Epidermal melanocyte (primary cell): Measurements from ENCODE around the gene SPATS2L.

ENCODE experiments used
- DNase-seq: peaks from one replicate; pipeline ENCODE4 v3.0.0; 2011; ENCODE audit warnings: low spot score; ENCODE audit not compliant: insufficient read length

The SPATS2L gene, protein sequence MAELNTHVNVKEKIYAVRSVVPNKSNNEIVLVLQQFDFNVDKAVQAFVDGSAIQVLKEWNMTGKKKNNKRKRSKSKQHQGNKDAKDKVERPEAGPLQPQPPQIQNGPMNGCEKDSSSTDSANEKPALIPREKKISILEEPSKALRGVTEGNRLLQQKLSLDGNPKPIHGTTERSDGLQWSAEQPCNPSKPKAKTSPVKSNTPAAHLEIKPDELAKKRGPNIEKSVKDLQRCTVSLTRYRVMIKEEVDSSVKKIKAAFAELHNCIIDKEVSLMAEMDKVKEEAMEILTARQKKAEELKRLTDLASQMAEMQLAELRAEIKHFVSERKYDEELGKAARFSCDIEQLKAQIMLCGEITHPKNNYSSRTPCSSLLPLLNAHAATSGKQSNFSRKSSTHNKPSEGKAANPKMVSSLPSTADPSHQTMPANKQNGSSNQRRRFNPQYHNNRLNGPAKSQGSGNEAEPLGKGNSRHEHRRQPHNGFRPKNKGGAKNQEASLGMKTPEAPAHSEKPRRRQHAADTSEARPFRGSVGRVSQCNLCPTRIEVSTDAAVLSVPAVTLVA

DNA sequence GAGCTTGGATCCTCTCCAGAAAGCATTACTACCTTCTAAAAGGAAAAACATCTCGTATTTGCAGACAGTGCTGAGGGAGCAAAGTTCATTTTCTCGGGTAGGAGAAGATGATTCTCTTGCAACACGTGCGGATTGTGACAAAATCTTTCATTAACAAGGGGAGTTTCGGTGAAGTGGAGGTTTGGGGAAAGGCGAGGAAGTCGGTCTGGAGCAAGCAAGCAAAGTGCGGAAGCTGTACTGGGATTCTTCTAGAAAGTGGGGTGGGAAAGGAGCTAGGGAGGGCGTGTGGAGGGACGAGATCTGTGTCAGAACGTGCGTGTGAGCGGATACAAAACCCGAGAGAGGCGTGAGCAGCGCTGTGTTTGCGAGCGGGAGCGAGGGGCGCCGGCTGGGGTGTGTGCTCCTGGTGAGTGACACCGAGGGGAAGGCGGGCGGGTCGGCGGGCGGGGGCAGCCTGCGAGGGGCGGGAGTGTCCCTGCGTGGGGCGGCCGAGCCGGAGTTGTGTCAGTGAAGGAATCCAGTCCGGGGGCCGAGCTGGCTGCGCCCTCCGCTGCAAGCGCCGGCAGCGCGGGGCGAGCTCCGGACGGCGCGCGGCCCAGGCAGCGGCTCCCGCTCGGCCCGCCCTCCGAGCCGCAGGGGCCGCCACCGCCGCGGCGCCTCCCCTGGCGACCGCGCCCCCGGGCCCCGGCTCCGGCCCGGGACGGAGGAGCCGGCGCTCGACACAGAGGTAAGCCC is at the start of gene SPATS2L:
Gene SPATS2L, plus strand, starts transcription at position 498 of the 735 bp plus-strand sequence. CDS start 82,552 bp downstream, outside the sequence.
- DNase-seq: peak; percentile 66

GRCh38 chr2:200257570-200257969 is 48.9 kb upstream of the SPATS2L start:
- no peak for DNase-seq

GRCh38 chr2:200258081-200258480 is 48.4 kb upstream of the SPATS2L start:
- no peak for DNase-seq

- no peak for DNase-seq
These were observed 47.5 kb upstream of the SPATS2L start for GRCh38 chr2:200258881-200259576.

DNA sequence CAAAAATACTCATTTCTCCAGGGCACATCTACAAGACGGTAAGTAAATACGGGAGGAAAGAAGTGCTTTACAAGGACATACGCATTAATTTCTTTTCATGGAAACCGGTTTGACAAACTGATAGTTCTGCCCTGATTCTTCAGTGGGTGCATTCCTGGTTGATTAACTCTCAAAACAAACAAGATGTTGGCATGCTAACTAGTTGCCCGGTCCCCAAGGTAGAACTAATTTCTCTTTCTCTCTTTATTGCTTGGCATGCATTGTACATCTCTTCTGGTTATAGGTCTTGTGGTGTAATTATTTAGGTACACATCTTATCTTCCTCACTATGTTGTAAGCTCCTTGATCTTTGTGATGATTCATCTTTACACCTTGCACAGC is 46.9 kb upstream of the SPATS2L start:
- DNase-seq: no peak

DNA sequence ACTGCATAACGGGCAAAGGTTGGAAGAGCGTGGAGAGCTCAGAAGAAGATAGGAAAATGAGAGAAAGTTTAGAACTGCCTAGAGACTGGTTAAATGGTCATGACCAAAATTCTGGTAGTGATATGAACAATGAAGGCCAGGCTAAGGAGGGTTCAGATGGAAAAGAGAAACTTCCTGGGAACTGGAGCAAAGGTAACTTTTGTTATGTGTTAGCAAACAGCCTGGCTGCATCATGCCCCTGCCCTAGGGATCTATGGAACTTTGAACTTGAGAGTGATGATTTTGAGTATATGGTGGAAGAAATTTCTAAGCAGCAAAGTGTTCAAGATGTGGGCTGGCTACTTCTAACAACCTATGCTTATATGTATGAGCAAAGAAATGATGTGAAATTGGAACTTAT is 44.4 kb upstream of the SPATS2L start:
- DNase-seq: no peak

DNA sequence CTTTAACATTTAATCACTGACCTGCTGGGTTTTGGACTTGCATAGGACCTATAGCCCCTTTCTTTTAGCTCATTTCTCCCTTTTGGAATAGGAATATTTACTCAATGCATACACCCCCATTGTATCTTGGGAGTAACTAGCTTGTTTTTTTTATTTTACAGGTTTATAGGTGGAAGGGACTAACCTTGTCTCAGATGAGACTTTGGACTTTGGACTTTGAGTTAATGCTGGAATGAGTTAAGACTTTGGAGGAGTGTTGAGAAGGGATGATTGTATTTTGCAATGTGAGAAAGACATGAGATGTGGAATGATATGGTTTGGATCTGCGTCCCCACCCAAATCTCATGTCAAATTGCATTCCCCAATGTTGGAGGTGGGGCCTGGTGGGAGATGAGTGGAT is 43.2 kb upstream of the SPATS2L start:
- no peak for DNase-seq

DNA sequence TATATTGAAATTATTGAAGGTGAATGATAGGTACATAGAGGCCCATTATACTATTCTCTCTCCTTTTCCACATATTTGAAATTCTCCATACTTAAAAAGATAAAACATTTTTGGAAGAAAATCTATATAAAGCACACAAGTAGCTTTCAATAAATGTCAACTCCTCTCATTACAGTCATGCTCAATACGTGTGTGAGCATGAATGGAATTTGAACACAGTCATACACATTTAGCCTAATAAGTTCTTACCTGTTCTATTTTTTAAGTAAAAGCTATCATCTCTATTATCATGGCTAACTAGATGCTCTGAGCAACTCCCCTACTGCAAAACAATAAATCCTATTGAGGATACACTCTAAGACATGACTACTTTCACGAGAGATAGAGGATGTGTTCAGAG is 41.9 kb upstream of the SPATS2L start:
- no peak for DNase-seq

DNA sequence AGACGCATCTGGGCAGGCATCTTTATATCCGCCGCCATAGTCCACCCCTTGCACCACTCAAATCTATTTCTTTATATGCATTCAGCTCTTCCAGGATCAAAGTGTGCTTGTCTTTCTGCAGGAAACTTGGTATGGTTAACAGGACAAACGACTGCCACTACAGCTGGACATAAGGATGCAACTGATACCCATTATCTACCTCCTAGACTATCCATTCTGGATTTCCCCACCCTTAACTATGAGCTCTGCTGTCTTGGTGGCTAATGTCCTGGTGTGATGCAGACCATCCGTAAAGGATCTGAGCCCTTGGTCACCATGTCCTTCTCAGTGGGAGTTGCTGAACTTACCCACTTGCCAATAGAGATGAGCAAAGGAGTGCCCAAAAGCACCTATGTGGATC is 40.1 kb upstream of the SPATS2L start:
- no peak for DNase-seq

- DNase-seq: no peak
These were observed 39.1 kb upstream of the SPATS2L start for GRCh38 chr2:200267350-200267749.

- DNase-seq: no peak
These were observed 35.8 kb upstream of the SPATS2L start for GRCh38 chr2:200270732-200271131.

- no peak for DNase-seq
These were observed 34.2 kb upstream of the SPATS2L start for GRCh38 chr2:200272320-200272719.

DNA sequence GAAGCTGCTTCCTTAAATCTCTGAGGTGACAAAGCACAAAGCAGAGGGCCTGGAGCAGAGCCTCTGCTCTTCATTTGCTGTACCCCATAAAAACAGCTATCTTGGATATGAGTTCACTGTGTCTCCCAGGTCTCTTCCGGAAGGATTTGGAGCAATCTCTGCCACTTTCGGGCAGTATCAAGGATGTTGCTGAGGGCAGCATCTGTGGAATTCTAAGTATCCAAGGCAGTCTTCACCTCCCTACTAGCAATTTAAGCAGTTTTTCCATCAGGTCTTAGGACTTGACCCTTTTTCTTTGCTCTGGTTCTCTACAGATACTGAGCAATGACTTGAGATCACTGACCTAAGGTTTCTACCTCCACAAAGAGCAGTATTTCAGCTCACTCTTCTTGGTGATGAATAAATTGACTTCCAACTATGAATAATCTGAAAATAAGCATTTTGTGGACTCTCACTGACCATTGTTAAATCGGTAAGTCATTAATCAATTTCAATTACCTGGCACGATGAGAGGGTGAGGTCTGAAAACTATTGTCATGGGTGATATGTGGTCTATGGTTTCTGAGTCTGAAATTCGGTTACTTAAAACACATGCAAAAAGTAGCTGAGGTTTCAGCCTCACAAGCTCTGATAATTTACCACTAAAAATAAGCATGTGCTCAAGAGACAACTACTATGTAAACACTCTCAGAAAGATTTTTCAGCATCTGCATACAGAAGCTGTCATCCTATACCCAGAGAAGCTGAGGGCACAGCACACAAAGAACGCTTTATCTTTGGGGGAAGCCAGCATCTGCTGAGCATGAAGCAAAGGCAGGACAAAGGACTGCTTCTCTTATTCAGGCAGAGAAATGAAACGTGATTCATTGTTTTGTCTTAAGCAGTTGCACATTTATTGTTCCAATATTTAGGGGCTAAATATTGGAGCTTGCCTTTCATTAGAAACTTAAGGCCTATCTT is 32.1 kb upstream of the SPATS2L start:
- peak; percentile 66 for DNase-seq

GRCh38 chr2:200275295-200276013 is 31.0 kb upstream of the SPATS2L start:
- DNase-seq: no peak

DNA sequence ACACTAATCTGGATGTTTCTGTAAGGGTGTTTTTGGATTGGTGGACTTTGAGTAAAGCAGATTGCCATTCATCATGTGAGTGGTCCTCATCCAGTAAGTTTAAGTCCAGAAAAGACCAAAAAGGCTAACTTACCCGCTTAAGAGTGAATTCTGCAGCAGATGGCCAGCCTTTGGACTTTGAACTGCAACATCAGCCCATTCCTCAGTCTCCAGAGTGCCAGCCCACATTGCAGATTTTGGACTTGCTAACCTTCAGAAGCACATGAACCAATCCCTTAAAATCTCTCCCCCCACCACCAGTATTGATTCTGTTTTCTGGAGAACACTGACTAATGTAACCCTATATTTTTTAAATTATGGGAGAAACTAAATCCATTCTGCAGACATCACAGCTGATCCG is 30.0 kb upstream of the SPATS2L start:
- no peak for DNase-seq

GRCh38 chr2:200278694-200279316 is 27.7 kb upstream of the SPATS2L start:
- DNase-seq: no peak

GRCh38 chr2:200279857-200280256 is 26.6 kb upstream of the SPATS2L start:
- no peak for DNase-seq

GRCh38 chr2:200286578-200286977 is 19.9 kb upstream of the SPATS2L start:
- DNase-seq: no peak

DNA sequence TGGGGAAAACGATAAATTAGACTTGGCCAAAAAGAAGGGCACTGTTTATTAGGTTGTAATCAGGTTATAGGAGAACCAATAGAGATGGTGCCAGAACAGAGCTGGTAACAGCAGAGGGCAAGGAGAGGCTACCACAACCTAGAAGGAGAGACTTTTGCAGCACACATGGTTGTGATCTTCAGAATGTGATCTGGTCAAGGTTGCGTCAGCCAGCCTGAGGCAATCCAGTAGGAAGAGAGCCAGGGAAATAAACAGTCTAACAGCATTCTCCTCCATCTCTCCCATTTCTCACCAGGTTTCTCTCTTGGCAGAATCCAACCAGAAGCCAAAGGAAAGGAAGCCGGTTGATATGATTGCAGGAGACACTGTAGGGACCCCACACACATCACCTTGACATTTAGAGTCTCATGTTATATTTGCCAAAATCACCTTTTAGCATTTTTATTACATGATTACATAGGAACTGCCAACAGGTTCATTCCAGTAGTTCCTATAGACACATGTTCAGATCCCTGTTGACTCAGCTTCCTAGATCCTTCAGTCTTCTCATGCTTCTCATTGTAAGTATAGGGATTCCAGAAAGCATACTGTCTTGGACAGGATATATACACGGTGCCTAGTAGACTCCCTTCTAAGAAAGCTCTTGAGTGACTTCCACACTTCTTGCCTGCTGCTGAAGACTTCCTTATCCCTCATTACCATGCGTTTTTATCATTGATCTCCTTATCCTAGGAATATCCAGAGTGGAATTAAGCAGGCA is 17.6 kb upstream of the SPATS2L start:
- no peak for DNase-seq
